COLO668 (cell line): ENCODE measurements around the gene ATP6V0E1.
"Not testable (repeated sequence)": the region's sequence is repeated elsewhere in the genome, so short reads cannot be mapped to it uniquely, and the experiment has no call there.

ENCODE experiments used
- DNase-seq: peaks from one replicate; lab custom pipeline; 2025; ENCODE audit not compliant: unreplicated experiment; lab: John Stamatoyannopoulos, UW

The ATP6V0E1 gene

GRCh38 chr5:173069671-173070070, 86.1 kb downstream of the ATP6V0E1 start:
- no peak for DNase-seq

GRCh38 chr5:173075137-173075843, 91.7 kb downstream of the ATP6V0E1 start:
- no peak for DNase-seq

- no peak for DNase-seq
Observed at GRCh38 chr5:173075970-173076369, 92.4 kb downstream of the ATP6V0E1 start.

GRCh38 chr5:173076471-173076870, 92.9 kb downstream of the ATP6V0E1 start:
- DNase-seq: not testable (repeated sequence)

GRCh38 chr5:173078878-173079277, 95.3 kb downstream of the ATP6V0E1 start:
- DNase-seq: no peak
